Neural progenitor cell (in vitro differentiated cells): ENCODE data around the gene GPR12.

Experiments used
- EZH2 ChIP-seq: fragments of 200-600 bp; sonication (generic); IDR thresholded peaks from 2 replicates; pipeline ENCODE4 v1.6.1; 2017; ENCODE audit warnings: antibody characterized with exemption, mild to moderate bottlenecking, moderate library complexity
- TF ChIP-seq, protein P1 (sequence below): fragments of 200-600 bp; sonication (generic); IDR thresholded peaks from 2 replicates; pipeline ENCODE4 v1.5.1; 2017; ENCODE audit warnings: antibody characterized with exemption, mild to moderate bottlenecking

DNA sequence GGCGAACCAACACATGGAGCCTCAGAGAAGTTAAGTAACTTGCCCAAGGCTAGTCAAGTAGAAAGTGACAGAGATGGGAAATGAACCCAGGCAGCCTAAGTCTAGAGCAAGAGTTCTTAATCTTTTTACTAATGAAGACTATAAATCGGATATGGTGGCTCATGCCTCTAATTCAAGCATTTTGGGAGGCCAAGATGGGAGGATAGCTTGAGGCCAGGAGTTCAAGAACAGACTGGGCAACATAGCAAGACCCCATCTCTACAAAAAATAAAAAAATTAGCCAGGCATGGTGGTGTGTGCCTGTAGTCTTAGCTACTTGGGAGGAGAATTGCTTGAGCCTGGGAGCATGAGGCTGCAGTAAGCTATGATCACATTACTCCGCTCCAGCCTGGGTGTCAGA, 10.7 kb downstream of the GPR12 start:
- TF ChIP-seq, protein P1, sequence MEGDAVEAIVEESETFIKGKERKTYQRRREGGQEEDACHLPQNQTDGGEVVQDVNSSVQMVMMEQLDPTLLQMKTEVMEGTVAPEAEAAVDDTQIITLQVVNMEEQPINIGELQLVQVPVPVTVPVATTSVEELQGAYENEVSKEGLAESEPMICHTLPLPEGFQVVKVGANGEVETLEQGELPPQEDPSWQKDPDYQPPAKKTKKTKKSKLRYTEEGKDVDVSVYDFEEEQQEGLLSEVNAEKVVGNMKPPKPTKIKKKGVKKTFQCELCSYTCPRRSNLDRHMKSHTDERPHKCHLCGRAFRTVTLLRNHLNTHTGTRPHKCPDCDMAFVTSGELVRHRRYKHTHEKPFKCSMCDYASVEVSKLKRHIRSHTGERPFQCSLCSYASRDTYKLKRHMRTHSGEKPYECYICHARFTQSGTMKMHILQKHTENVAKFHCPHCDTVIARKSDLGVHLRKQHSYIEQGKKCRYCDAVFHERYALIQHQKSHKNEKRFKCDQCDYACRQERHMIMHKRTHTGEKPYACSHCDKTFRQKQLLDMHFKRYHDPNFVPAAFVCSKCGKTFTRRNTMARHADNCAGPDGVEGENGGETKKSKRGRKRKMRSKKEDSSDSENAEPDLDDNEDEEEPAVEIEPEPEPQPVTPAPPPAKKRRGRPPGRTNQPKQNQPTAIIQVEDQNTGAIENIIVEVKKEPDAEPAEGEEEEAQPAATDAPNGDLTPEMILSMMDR = no peak
- TF ChIP-seq EZH2 = no peak
